Endothelial cell of umbilical vein (primary cell): ENCODE measurements around the gene RAB6B. TPM values are rescaled to one million over a fixed set of nuclear protein-coding genes. Genes with fewer than 3 reads are reported as not detected.

Experiments used
- BruUV-seq: library from RNA; stranded (reverse); fragments of 400-500 nt; replicated peaks from 2 replicates; lab custom pipeline; 2021; lab: Mats Ljungman, UMichigan
- CTCF ChIA-PET: fragments of 300-600, 350-600 bp; sonication (Branson Sonifier 250); formaldehyde crosslinking; loops from one replicate; lab custom pipeline; 2021; ENCODE audit warnings: antibody characterized with exemption, inconsistent platforms; lab: Charles Lee
- POLR2A ChIA-PET: fragments of 300-600, 350-600 bp; sonication (Branson Sonifier 250); formaldehyde crosslinking; loops from one replicate; lab custom pipeline; 2021; ENCODE audit warnings: antibody characterized with exemption, inconsistent platforms; lab: Charles Lee
- DNase-seq: peaks from one replicate; pipeline ENCODE4 v3.0.0-alpha.2; 2011; ENCODE audit warnings: low read depth, low spot score
- FAIRE-seq: peaks from 2 replicates; lab custom pipeline; 2011; peaks lifted over from hg19 to GRCh38; lab: Jason Lieb, UNC
- H2AFZ ChIP-seq: 2 replicates; pipeline ENCODE4 v1.6.0; 2012; ENCODE audit warnings: low read depth, low read length, control low read depth, inconsistent platforms
- H3K27ac ChIP-seq: 2 replicates; pipeline ENCODE4 v1.5.1; 2011; ENCODE audit warnings: low read depth, mild to moderate bottlenecking, control low read depth, low read length, moderate library complexity; ENCODE audit not compliant: insufficient read depth
- H3K27me3 ChIP-seq, 2 experiments: 2 replicates each; pipeline versions ENCODE4 v1.6.0 to v1.6.1; 2011; ENCODE audit warnings: low read length in 2 of 2, mixed read lengths in 1 of 2; ENCODE audit not compliant: control insufficient read depth in 2 of 2, insufficient read depth in 2 of 2
- H3K36me3 ChIP-seq, 2 experiments: 2 replicates in 1 of 2; 3 replicates in 1 of 2; pipeline ENCODE4 v1.5.1; 2011; ENCODE audit warnings: low read length in 2 of 2, mild to moderate bottlenecking in 1 of 2, moderate library complexity in 1 of 2; ENCODE audit not compliant: control insufficient read depth in 2 of 2, insufficient read depth in 2 of 2; ENCODE audit errors: extremely low read depth in 1 of 2
- H3K4me1 ChIP-seq: 3 replicates; pipeline ENCODE4 v1.5.1; 2011; ENCODE audit warnings: mild to moderate bottlenecking, low read length; ENCODE audit not compliant: control insufficient read depth, insufficient read depth; ENCODE audit errors: extremely low read depth
- H3K4me2 ChIP-seq: 2 replicates; pipeline ENCODE4 v1.6.1; 2011; ENCODE audit warnings: low read length, control low read depth, mixed read lengths; ENCODE audit not compliant: insufficient read depth
- H3K4me3 ChIP-seq, 3 experiments: fragments of 200-600 bp in 1 of 3; sonication (generic), shearing (Covaris generic) in 1 of 3; replicated peaks in 1 of 3; 2 replicates each; pipeline ENCODE4 v1.5.1; 2011 to 2016; ENCODE audit warnings: control low read depth in 3 of 3, low read length in 3 of 3, mild to moderate bottlenecking in 2 of 3, inconsistent platforms in 1 of 3, low read depth in 1 of 3, moderate library complexity in 1 of 3; ENCODE audit not compliant: insufficient read depth in 1 of 3
- H3K79me2 ChIP-seq: 2 replicates; pipeline ENCODE4 v1.6.0; 2012; ENCODE audit warnings: low read length, inconsistent platforms; ENCODE audit not compliant: control insufficient read depth, insufficient read depth
- H3K9ac ChIP-seq: replicated peaks from 2 replicates; pipeline ENCODE3; 2011; ENCODE audit warnings: low read length, control low read depth; ENCODE audit not compliant: insufficient read depth; ENCODE audit errors: extremely low read depth
- H3K9me1 ChIP-seq: replicated peaks from 3 replicates; pipeline ENCODE4 v1.6.0; 2011; ENCODE audit warnings: mild to moderate bottlenecking, low read length; ENCODE audit not compliant: control insufficient read depth, insufficient read depth; ENCODE audit errors: extremely low read depth
- H3K9me3 ChIP-seq: replicated peaks from 2 replicates; pipeline ENCODE4 v1.5.1; 2012; ENCODE audit warnings: low read length, inconsistent platforms; ENCODE audit not compliant: control insufficient read depth, insufficient read depth
- H4K20me1 ChIP-seq: replicated peaks from 2 replicates; pipeline ENCODE3; 2011; ENCODE audit warnings: mild to moderate bottlenecking, low read length; ENCODE audit not compliant: control insufficient read depth, insufficient read depth; ENCODE audit errors: extremely low read depth
- CTCF ChIP-seq, 2 donors: IDR thresholded peaks; 1 replicate in 1 of 2; 2 replicates in 1 of 2; pipeline ENCODE4 v1.5.1; 2011; ENCODE audit warnings: low read length in 2 of 2, mild to moderate bottlenecking in 2 of 2, moderate library complexity in 2 of 2, control low read depth in 1 of 2, inconsistent platforms in 1 of 2, low read depth in 1 of 2; ENCODE audit not compliant: insufficient read depth in 1 of 2; ENCODE audit errors: extremely low read depth in 1 of 2
- FOS ChIP-seq: IDR thresholded peaks from 2 replicates; pipeline ENCODE4 v1.6.1; 2011; ENCODE audit warnings: mild to moderate bottlenecking, low read length, moderate library complexity, borderline replicate concordance; ENCODE audit not compliant: insufficient read depth
- MAX ChIP-seq: IDR thresholded peaks from 2 replicates; pipeline ENCODE4 v1.6.1; 2011; ENCODE audit not compliant: insufficient read depth, insufficient read length
- MYC ChIP-seq: IDR thresholded peaks from one replicate; pipeline ENCODE4 v1.6.1; 2011; ENCODE audit warnings: mild to moderate bottlenecking, low read depth, low read length
- POLR2AphosphoS5 ChIP-seq: IDR thresholded peaks from 2 replicates; pipeline ENCODE4 v1.6.1; 2012; ENCODE audit warnings: low read depth, mild to moderate bottlenecking, control low read depth, low read length, moderate library complexity; ENCODE audit not compliant: insufficient read depth
- dilution Hi-C: fragments of 300-500 bp; cut with MboI; formaldehyde crosslinking; loops from one replicate; pipeline ENCODE4 v1.15.0; 2019; ENCODE audit warnings: low sequenced_read_pairs; ENCODE audit not compliant: extremely low pct_ligation_motif_present
- intact Hi-C: fragments of 100-400 bp; cut with micrococcal nuclease; formaldehyde crosslinking; loops from one replicate; pipeline ENCODE4 v1.10.0; 2022
- polyA plus RNA-seq, 4 experiments: library from polyadenylated mRNA; depleted of rRNA in 3 of 4; stranded (reverse) in 3 of 4; unstranded in 1 of 4; fragments of >200 nt; gene quantifications; 2 replicates each; pipeline versions ENCODE4 v1.2.1 to v1.2.3, GENCODE V29; 2011 to 2012; ENCODE audit warnings: missing spikeins in 1 of 4
- total RNA-seq: library from RNA; stranded (reverse); gene quantifications from 2 replicates; pipeline ENCODE4 v1.2.3, GENCODE V29; 2021

Gene RAB6B
- total and polyA plus RNA-seq, 2 donors (not counting 3 experiments of a cell fraction or from before 2014, with no cell fraction given): 1.7 to 6.7 TPM

GRCh38 chr3:133892541-133893231 is 3.0 kb downstream of the RAB6B start:
- dilution Hi-C loops (no loop called here), intact Hi-C loops (no loop called here)
- no peak overlapping the region for H3K27ac ChIP-seq
- no peak overlapping the region for H3K4me3 ChIP-seq
- no peaks in the 10 kb centered on the region for H3K36me3 ChIP-seq
- no peaks in the 10 kb centered on the region for H3K9me1 ChIP-seq
- TF ChIP-seq CTCF (IDR thresholded peaks at IDR 0.05; ENCODE audit: extremely low read depth in 1 of 2, insufficient read depth in 1 of 2, low read depth in 1 of 2, low read length in 2 of 2): no peak
- TF ChIP-seq MAX: no peak
- TF ChIP-seq POLR2AphosphoS5: no peak
- no peak for TF ChIP-seq MYC
- no peak for TF ChIP-seq FOS
- no peak overlapping the region for H2AFZ ChIP-seq
- no peaks in the 10 kb centered on the region for H4K20me1 ChIP-seq
- POLR2A ChIA-PET: no interaction called here
- H3K4me2 ChIP-seq: no peak overlapping the region
- DNase-seq: no peak
- CTCF ChIA-PET: interaction anchor here (0.8 kb wide), 1 partner anchor 14 kb away, joined by 3 read pairs; no protein-coding TSS in a partner anchor
- no peak overlapping the region for H3K9ac ChIP-seq
- no peaks in the 10 kb centered on the region for H3K79me2 ChIP-seq
- FAIRE-seq: no peak
- peaks cover 11 to 18% of the 10 kb centered on the region in 2 experiments for H3K27me3 ChIP-seq
- H3K9me3 ChIP-seq: no peaks in the 10 kb centered on the region
- BruUV-seq: no TSS peak
- H3K4me1 ChIP-seq: peaks cover 6% of the 10 kb centered on the region
